ENCODE measurements around the gene CYP2C18.
"Not testable (repeated sequence)": the region's sequence is repeated elsewhere in the genome, so short reads cannot be mapped to it uniquely, and the experiment has no call there.

The CYP2C18 gene

GRCh38 chr10:94747137-94747536 lies 63.6 kb downstream of the CYP2C18 start:
- no peak for DNase-seq

GRCh38 chr10:94747838-94748237 lies 64.3 kb downstream of the CYP2C18 start:
- no peak for DNase-seq

- no peak for DNase-seq
Observed at GRCh38 chr10:94757916-94758315, 74.4 kb downstream of the CYP2C18 start.

- DNase-seq, result no peak
Observed at GRCh38 chr10:94760586-94761178, 77.2 kb downstream of the CYP2C18 start.

GRCh38 chr10:94762393-94762792 lies 78.9 kb downstream of the CYP2C18 start, which contains the start of gene CYP2C19:
Gene CYP2C19, plus strand, starts transcription at chr10:94762681. Its CDS starts 25 bp downstream, at chr10:94762706.
- no peak for DNase-seq

- not testable (repeated sequence) for DNase-seq
Observed at GRCh38 chr10:94775425-94775824, 91.9 kb downstream of the CYP2C18 start.

GRCh38 chr10:94777886-94778458 lies 94.4 kb downstream of the CYP2C18 start:
- no peak for DNase-seq

GRCh38 chr10:94780844-94781243 lies 97.3 kb downstream of the CYP2C18 start:
- DNase-seq, result no peak

- no peak for DNase-seq
Observed at GRCh38 chr10:94784256-94784655, 100.7 kb downstream of the CYP2C18 start.

GRCh38 chr10:94785211-94785610 lies 101.7 kb downstream of the CYP2C18 start:
- no peak for DNase-seq

Measured in anterior cingulate cortex (tissue), 58 donors.